ENCODE measurements around the gene TIGD6. TPM values are rescaled to one million over a fixed set of nuclear protein-coding genes. Genes with fewer than 3 reads are reported as not detected.

The TIGD6 gene
- total RNA-seq, 2 donors from 2014 or later: 2.1 to 3.0 TPM

DNA sequence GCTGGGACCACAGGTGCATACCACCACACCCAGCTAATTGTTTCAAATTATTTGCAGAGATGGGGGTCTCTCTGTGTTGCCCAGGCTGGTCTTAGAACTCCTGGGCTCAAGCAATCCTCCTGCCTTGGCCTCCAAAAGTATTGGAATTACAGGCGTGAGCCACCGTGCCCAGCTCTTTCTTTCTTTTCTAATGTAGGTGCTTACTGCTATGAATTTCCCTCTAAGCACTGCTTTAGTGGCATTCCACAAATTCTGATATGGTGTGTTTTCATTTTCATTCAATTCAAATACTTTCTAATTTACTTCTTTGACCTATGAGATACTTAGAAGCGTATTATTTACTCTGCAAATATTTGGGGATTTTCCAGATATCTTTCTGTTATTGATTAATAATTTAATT, 15.0 kb upstream of the TIGD6 start:
- no peak for TF ChIP-seq POLR2A (IDR thresholded peaks at IDR 0.05)
- TF ChIP-seq, protein P1, sequence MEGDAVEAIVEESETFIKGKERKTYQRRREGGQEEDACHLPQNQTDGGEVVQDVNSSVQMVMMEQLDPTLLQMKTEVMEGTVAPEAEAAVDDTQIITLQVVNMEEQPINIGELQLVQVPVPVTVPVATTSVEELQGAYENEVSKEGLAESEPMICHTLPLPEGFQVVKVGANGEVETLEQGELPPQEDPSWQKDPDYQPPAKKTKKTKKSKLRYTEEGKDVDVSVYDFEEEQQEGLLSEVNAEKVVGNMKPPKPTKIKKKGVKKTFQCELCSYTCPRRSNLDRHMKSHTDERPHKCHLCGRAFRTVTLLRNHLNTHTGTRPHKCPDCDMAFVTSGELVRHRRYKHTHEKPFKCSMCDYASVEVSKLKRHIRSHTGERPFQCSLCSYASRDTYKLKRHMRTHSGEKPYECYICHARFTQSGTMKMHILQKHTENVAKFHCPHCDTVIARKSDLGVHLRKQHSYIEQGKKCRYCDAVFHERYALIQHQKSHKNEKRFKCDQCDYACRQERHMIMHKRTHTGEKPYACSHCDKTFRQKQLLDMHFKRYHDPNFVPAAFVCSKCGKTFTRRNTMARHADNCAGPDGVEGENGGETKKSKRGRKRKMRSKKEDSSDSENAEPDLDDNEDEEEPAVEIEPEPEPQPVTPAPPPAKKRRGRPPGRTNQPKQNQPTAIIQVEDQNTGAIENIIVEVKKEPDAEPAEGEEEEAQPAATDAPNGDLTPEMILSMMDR (IDR thresholded peaks at IDR 0.05): no peak

DNA sequence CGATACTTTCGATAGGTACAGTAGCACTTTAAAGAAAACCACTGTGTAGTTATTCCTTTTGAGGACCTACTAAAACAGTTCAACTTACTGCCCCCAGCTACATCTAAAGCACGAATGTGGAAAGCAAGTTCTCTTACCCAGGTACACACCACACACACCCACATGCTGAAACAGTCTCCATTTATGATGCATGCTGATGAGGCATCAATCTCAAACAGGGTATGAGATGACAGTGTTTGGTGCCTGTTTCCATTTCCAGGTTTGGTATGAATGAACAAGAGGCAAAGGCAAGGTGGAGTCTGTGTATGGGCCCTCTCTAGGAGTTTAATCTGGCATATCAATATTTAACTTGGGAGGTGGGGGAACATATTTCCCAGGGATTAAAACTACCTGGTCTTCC, 14.0 kb upstream of the TIGD6 start:
- WGBS, 2 donors: 98 to 100% methylated on average over 3 of the region's 3 CpGs
- TF ChIP-seq, protein P1 (IDR thresholded peaks at IDR 0.05): no peak
- TF ChIP-seq POLR2A (IDR thresholded peaks at IDR 0.05): no peak
- Histone ChIP-seq H3K27ac (no peak overlapping the region), H3K36me3 (replicated peaks in 1 of 2; ENCODE audit: insufficient read depth in 1 of 2, low read depth in 2 of 2) (peaks cover 0 to 49% of the 10 kb centered on the region in 2 donors), H3K4me3 (no peak overlapping the region), H3K27me3 (no peaks in the 10 kb centered on the region), H3K9me3 (no peaks in the 10 kb centered on the region), H3K4me1 (no peaks in the 10 kb centered on the region)
- ATAC-seq: no peak
- intact Hi-C loops (cut with DNase I): no loop called here
- DNase-seq: no peak

More for the DNA sequence above, 15.0 kb upstream of the TIGD6 start:
- 90 to 98% methylated on average over 3 of the region's 3 CpGs for WGBS, 2 donors
- no peaks in the 10 kb centered on the region for H3K4me1 ChIP-seq
- peaks cover 0 to 45% of the 10 kb centered on the region in 2 donors for H3K36me3 ChIP-seq (replicated peaks in 1 of 2; ENCODE audit: insufficient read depth in 1 of 2, low read depth in 2 of 2)
- intact Hi-C loops (cut with DNase I): no loop called here
- no peak for ATAC-seq
- H3K4me3 ChIP-seq: no peak overlapping the region
- H3K27me3 ChIP-seq: no peaks in the 10 kb centered on the region
- no peak overlapping the region for H3K27ac ChIP-seq
- DNase-seq: no peak
- H3K9me3 ChIP-seq: no peaks in the 10 kb centered on the region

DNA sequence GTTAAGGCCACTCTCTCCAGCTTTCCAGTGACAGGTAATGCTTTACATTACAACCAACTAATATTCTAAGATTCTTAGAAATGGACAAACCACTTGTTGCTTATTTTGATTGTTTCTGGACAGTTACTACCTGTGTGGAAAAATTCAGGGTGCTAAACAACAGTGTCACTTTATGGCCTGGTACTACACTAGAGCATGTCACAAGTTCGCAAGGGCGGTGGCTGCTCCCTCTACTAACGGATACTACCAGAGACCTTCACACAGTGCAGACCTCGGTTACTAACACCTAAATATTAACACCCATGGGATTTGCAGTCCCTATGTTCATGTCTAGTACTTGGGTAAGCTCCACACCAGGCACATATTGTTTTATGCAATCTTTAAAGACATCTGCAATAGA, 13.5 kb upstream of the TIGD6 start:
- no peaks in the 10 kb centered on the region for H3K27me3 ChIP-seq
- no peak overlapping the region for H3K27ac ChIP-seq
- WGBS, 2 donors: 94 to 97% methylated on average over 4 of the region's 4 CpGs
- H3K4me1 ChIP-seq: no peaks in the 10 kb centered on the region
- DNase-seq (no peak), ATAC-seq (no peak)
- H3K9me3 ChIP-seq: no peaks in the 10 kb centered on the region
- TF ChIP-seq, protein P1 (IDR thresholded peaks at IDR 0.05): no peak
- no peak for TF ChIP-seq POLR2A (IDR thresholded peaks at IDR 0.05)
- H3K4me3 ChIP-seq: no peak overlapping the region
- H3K36me3 ChIP-seq (replicated peaks in 1 of 2; ENCODE audit: insufficient read depth in 1 of 2, low read depth in 2 of 2): peaks cover 0 to 47% of the 10 kb centered on the region in 2 donors
- intact Hi-C loops (cut with DNase I): no loop called here

DNA sequence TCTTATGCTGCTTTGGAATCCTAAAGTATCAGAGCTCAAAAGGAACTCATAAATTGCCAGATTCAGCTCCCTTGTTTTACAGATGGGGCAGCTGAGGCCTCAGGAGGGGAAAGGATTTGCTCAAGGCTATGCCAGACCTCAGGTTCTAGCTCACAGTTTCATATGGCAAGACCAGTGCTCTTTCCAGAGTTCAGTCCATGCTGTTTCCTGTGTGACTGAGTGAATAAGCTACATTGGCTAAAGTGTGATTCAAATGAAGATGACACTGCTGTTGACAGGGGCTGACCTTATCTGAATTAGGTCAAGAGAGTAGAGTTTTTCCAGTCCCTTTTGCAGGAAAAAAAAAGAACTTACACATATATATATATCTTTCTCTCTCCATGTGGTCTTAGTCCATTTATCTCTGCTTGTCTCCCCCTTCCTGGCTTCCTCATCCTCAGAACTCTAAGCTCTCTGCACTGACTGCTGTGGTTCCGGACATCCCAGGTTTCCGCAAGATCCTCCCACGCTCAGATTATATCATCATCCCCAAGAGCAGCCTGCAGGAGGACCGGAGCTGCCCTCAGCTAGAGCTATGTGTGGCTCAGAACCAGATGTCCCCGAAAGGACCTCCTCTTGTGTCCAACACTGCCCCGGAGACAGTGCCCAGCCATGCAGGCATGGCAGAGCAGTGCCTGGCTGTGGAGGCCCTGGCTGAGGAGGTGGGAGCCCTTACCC, 9.4 kb upstream of the TIGD6 start:
- no peak for ATAC-seq
- no peak overlapping the region for H3K27ac ChIP-seq
- WGBS, 2 donors: 84 to 95% methylated on average over 5 to 6 of the region's 6 CpGs

More for the DNA sequence above, 9.4 kb upstream of the TIGD6 start:
- peaks cover 0 to 40% of the 10 kb centered on the region in 2 donors for H3K36me3 ChIP-seq (replicated peaks in 1 of 2; ENCODE audit: insufficient read depth in 1 of 2, low read depth in 2 of 2)
- H3K27me3 ChIP-seq: no peaks in the 10 kb centered on the region
- DNase-seq: no peak
- intact Hi-C loops (cut with DNase I): no loop called here
- TF ChIP-seq POLR2A (IDR thresholded peaks at IDR 0.05): no peak
- TF ChIP-seq, protein P1 (IDR thresholded peaks at IDR 0.05): no peak
- no peak overlapping the region for H3K4me3 ChIP-seq
- no peaks in the 10 kb centered on the region for H3K9me3 ChIP-seq
- no peaks in the 10 kb centered on the region for H3K4me1 ChIP-seq
